GM13977 (cell line): Measurements from ENCODE around the gene TTLL6.

Source experiments
- DNase-seq: peaks from one replicate; pipeline ENCODE4 v3.0.0; 2012; ENCODE audit warnings: low spot score
- in situ Hi-C: fragments of 300-500 bp; cut with MboI; formaldehyde crosslinking; loops from one replicate; pipeline ENCODE4 v1.12.0; 2022; ENCODE audit warnings: low sequenced_read_pairs, low pct_unique_long_range_greater_than_20kb, mixed read lengths, inconsistent platforms; ENCODE audit not compliant: unreplicated experiment
- TF ChIP-seq, protein P1 (sequence below): IDR thresholded peaks from 2 replicates; pipeline ENCODE4 v1.5.1; 2012; ENCODE audit warnings: mild to moderate bottlenecking, control low read depth; ENCODE audit not compliant: insufficient read depth; ENCODE audit errors: extremely low read depth, missing control alignments

TTLL6 gene

DNA sequence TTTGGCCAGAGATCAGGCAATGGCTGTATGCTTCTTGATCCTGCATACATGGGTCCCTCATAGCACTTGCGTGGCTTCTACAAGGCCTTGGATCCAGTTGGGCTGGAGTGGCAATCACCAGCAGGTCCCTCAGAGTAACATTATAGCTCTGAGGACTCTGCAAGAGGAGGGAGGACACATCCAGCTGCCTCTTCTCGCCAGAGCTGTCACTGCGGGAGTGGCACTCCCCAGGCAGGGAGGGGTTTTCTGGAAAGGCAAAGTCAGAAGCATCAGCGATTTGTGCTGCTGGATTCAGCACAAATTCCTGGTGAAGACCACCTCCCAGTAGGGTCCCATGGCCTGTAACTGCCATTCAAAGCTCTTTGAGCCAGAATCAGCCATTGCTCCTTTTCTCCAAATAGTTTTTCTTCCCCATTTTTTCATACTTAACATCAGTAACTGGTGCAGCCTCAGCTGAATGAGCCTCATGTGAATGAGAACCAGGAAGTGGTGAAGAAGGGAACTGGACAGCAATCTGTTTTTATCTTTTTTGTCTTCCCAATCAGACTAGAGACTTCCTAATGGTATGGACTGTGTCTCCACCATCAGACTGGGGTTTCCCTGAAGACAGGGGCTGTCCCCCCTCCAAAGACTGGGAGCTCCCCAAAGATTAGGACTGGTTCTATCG, 47.9 kb downstream of the TTLL6 start:
- DNase-seq: no peak
- TF ChIP-seq, protein P1, sequence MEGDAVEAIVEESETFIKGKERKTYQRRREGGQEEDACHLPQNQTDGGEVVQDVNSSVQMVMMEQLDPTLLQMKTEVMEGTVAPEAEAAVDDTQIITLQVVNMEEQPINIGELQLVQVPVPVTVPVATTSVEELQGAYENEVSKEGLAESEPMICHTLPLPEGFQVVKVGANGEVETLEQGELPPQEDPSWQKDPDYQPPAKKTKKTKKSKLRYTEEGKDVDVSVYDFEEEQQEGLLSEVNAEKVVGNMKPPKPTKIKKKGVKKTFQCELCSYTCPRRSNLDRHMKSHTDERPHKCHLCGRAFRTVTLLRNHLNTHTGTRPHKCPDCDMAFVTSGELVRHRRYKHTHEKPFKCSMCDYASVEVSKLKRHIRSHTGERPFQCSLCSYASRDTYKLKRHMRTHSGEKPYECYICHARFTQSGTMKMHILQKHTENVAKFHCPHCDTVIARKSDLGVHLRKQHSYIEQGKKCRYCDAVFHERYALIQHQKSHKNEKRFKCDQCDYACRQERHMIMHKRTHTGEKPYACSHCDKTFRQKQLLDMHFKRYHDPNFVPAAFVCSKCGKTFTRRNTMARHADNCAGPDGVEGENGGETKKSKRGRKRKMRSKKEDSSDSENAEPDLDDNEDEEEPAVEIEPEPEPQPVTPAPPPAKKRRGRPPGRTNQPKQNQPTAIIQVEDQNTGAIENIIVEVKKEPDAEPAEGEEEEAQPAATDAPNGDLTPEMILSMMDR: no peak
- in situ Hi-C loops: no loop called here

DNA sequence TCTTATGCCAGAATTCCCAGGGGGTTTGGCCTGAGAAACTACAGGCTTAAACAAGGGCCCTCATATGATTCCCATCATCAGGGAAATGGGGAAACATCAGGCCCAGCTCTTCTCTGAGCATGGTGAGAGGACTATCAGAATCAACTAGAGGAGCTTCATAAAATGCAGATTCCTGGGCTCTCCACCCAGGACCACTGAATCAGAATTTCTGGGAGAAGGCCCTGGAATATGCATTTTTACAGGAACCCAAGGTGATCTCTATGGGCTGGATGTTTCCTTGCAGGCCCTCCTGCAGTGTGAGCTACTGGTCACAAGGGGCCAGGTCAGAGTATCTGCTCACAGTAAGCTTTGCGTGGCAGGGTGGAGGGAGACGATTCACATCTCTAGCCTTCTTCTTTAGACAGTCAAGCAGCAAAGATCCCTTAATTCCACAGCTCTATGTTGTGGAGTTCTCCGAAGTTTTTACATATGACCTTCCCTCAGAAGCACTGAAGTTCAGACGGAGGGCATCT, 49.7 kb downstream of the TTLL6 start:
- TF ChIP-seq, protein P1: no peak
- in situ Hi-C loops: no loop called here
- DNase-seq: no peak

DNA sequence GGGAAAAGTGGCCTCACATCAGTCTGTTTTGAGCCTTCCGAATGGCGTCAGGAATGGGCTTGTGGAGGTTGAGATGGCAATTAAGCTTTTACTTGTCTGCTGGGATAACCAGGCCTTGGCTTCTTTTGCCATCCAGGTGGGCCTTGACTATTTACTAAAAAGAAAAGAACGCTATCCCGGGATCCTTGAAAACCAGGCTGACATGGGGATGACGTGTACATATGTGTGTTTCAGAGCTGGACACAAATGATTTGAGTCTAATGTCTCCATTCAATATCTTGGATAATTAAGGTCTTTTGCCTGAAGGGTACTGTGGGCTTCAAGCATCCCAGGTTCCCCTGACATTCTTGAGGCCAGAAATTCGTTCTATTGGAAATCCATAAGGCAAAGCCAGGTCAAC, 55.9 kb downstream of the TTLL6 start:
- in situ Hi-C loops: no loop called here
- TF ChIP-seq, protein P1: no peak
- DNase-seq: no peak

DNA sequence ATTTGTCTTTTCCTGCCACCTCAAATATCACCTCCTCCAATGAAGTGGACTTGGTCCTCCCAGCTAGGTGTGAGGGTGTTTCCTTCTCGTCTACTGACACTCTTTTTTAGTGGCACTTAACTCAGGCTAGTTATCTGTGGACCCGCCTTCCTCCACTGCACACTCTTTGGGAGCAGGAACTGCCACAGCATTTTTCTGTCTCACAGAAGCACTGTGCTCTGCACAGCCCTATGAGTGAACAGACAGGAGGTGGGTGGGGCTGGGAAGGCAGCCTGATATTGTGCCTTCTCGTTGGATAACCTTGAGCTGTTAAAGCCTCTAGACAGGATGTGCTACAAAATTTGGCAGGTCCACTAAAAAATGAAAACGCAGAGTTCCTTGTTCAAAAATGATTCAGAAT, 56.6 kb downstream of the TTLL6 start:
- peak; percentile 8 for DNase-seq
- TF ChIP-seq, protein P1: no peak

DNA sequence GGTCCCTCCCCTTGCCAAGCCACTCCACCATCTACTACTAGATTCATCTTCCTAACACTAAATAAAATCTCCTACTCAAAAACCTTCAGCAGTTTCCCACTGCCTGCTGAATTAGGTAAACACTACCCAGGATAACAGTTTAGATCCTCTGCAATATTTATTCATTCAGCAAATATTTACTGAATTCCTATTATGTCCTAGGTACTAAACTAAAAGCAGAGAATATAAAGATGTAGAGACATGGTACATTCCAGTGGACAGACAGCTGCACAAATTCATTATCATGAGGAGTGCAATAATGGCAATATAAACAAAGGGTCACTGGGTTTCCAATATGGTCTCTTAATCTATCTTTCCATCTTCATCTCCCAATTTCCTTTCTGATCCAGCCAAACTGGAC, 57.7 kb downstream of the TTLL6 start:
- TF ChIP-seq, protein P1: no peak
- DNase-seq: no peak
- in situ Hi-C loops: no loop called here

More for the DNA sequence above, 56.6 kb downstream of the TTLL6 start:
- in situ Hi-C loops: no loop called here

DNA sequence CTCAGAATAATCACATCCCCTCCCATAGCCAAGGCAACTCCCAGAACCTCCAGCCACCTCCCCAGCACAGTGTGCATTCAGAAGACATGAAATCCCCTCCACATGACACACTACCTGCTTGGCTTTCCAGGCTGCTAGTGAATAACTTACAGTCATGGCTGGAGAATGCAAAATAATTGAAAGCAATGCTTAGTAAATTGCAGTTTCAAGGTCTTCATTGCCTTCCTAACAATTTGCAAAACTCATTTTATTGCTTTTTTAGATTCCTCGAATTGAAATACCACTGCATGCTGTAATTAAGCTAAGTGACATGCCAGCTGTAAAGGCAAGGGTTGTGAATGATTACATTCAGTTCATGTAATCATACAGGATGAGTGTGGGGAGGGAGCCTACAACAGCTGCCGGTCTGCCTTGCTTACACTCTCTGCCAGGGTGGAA, 59.5 kb downstream of the TTLL6 start:
- TF ChIP-seq, protein P1: no peak
- in situ Hi-C loops: no loop called here
- no peak for DNase-seq

DNA sequence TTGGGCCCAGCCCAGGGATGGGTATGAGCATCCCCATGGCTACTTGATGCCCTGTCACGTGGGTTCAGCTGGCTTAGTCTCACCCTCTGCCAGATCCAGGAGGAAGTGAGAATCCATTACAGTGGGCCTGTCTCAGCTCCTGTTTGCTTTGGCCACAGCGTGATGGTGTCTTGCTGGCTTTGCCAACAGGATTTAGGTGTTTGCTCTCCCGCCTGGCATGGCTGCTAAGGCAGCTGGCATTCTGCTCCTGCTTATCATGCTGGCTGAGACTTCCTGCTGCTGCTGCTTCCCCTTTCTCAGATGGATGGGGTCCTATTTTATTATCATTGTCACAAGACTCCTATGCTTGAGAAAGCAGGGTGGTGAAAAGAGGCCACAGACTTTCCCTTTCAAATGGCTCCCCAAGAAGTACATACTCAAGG, 60.2 kb downstream of the TTLL6 start:
- DNase-seq: peak; percentile 11
- in situ Hi-C loops: no loop called here
- TF ChIP-seq, protein P1: no peak
